A673 (cell line): ENCODE results near the gene TPSD1. TPM values are rescaled to one million over a fixed set of nuclear protein-coding genes. Genes with fewer than 3 reads are reported as not detected.

ENCODE experiments used
- BruUV-seq: library from RNA; stranded (reverse); fragments of 400-500 nt; replicated peaks from 2 replicates; lab custom pipeline; 2021; lab: Mats Ljungman, UMichigan
- CTCF ChIA-PET: fragments of 300-600 bp; sonication (Branson Sonifier 250); formaldehyde crosslinking; loops from one replicate; lab custom pipeline; 2022; ENCODE audit warnings: antibody characterized with exemption; lab: Charles Lee
- POLR2A ChIA-PET: fragments of 300-600 bp; sonication (Branson Sonifier 250); formaldehyde crosslinking; loops from one replicate; lab custom pipeline; 2022; ENCODE audit warnings: antibody characterized with exemption; ENCODE audit not compliant: low non-redundant PET; lab: Charles Lee
- DNase-seq: peaks from one replicate; pipeline ENCODE4 v3.0.0-alpha.2; 2015; ENCODE audit warnings: low spot score
- H3K27ac ChIP-seq: fragments of 200-600 bp; sonication (generic); 2 replicates; pipeline ENCODE4 v1.5.1; 2016; ENCODE audit warnings: mixed run types, low read depth, mild to moderate bottlenecking, mixed read lengths, antibody characterized with exemption, low read length; ENCODE audit not compliant: poor library complexity, severe bottlenecking
- H3K27me3 ChIP-seq: fragments of 200-600 bp; sonication (generic); replicated peaks from 2 replicates; pipeline ENCODE4 v1.6.1; 2017; ENCODE audit warnings: mixed run types, low read depth, mild to moderate bottlenecking, mixed read lengths, antibody characterized with exemption, low read length; ENCODE audit not compliant: insufficient read depth, poor library complexity
- H3K36me3 ChIP-seq: fragments of 200-600 bp; sonication (generic); 2 replicates; pipeline ENCODE4 v1.6.1; 2016; ENCODE audit warnings: mixed run types, mild to moderate bottlenecking, mixed read lengths, antibody characterized with exemption, low read length; ENCODE audit not compliant: insufficient read depth, poor library complexity, severe bottlenecking
- H3K4me1 ChIP-seq: fragments of 200-600 bp; sonication (generic); 2 replicates; pipeline ENCODE4 v1.6.1; 2017; ENCODE audit warnings: mixed run types, mild to moderate bottlenecking, mixed read lengths, antibody characterized with exemption, low read length; ENCODE audit not compliant: insufficient read depth, poor library complexity, severe bottlenecking
- H3K4me3 ChIP-seq: fragments of 200-600 bp; sonication (generic); 2 replicates; pipeline ENCODE4 v1.5.1; 2016; ENCODE audit warnings: low read depth, mixed run types, mild to moderate bottlenecking, mixed read lengths, low read length; ENCODE audit not compliant: poor library complexity, severe bottlenecking
- H3K9me3 ChIP-seq: fragments of 200-600 bp; sonication (generic); 2 replicates; pipeline ENCODE4 v1.6.1; 2016; ENCODE audit warnings: mixed run types, low read depth, mild to moderate bottlenecking, mixed read lengths, antibody characterized with exemption, low read length; ENCODE audit not compliant: poor library complexity, severe bottlenecking
- CTCF ChIP-seq: fragments of 300-800, 200-600 bp; sonication (generic); conservative IDR thresholded peaks from 2 replicates; pipeline ENCODE4 v1.5.1; 2017; ENCODE audit warnings: low read depth, mild to moderate bottlenecking, antibody characterized with exemption, low read length, moderate library complexity, mixed read lengths
- EZH2 ChIP-seq: fragments of 200-600 bp; sonication (generic); IDR thresholded peaks from 2 replicates; pipeline ENCODE4 v1.6.1; 2017; ENCODE audit warnings: borderline replicate concordance, low read depth, mild to moderate bottlenecking, mixed read lengths, antibody characterized with exemption, low read length; ENCODE audit not compliant: poor library complexity, severe bottlenecking
- intact Hi-C: fragments of 100-400 bp; cut with micrococcal nuclease; formaldehyde crosslinking; loops from one replicate; pipeline ENCODE4 v1.10.0; 2022; ENCODE audit not compliant: unreplicated experiment
- total RNA-seq: library from RNA; stranded (reverse); gene quantifications from 2 replicates; pipeline ENCODE4 v1.2.3, GENCODE V29; 2021

TPSD1 gene
- total RNA-seq, 1 experiment from 2014 or later: 2.3 TPM

- POLR2A ChIA-PET: no interaction called here
- no peaks in the 10 kb centered on the region for H3K27me3 ChIP-seq
Measured at GRCh38 chr16:1216296-1216619, 39.6 kb upstream of the TPSD1 start.

GRCh38 chr16:1216681-1217400 is 39.0 kb upstream of the TPSD1 start:
- BruUV-seq: no TSS peak
- Histone ChIP-seq H3K27ac (no peak overlapping the region), H3K9me3 (no peaks in the 10 kb centered on the region), H3K27me3 (no peaks in the 10 kb centered on the region), H3K36me3 (peaks cover 44% of the 10 kb centered on the region), H3K4me3 (no peak overlapping the region), H3K4me1 (no peaks in the 10 kb centered on the region)
- intact Hi-C loops: no loop called here
- CTCF ChIA-PET: no interaction called here
- POLR2A ChIA-PET: no interaction called here
- DNase-seq: no peak
- TF ChIP-seq EZH2: no peak
- TF ChIP-seq CTCF: no peak

More at GRCh38 chr16:1216296-1216619, 39.6 kb upstream of the TPSD1 start:
- DNase-seq: no peak
- Histone ChIP-seq H3K9me3 (no peaks in the 10 kb centered on the region), H3K27ac (no peak overlapping the region), H3K36me3 (peaks cover 43% of the 10 kb centered on the region), H3K4me1 (no peaks in the 10 kb centered on the region), H3K4me3 (no peak overlapping the region)
- TF ChIP-seq EZH2 (no peak), CTCF (no peak)
- BruUV-seq: no TSS peak
- intact Hi-C loops: no loop called here
- CTCF ChIA-PET: no interaction called here

- H3K4me3 ChIP-seq: no peak overlapping the region
- no peak overlapping the region for H3K27ac ChIP-seq
- no peak for TF ChIP-seq EZH2
- H3K27me3 ChIP-seq: no peaks in the 10 kb centered on the region
- no peak for DNase-seq
- ChIA-PET POLR2A (no interaction called here), CTCF (no interaction called here)
- H3K9me3 ChIP-seq: no peaks in the 10 kb centered on the region
- intact Hi-C loops: no loop called here
- BruUV-seq: no TSS peak
- H3K36me3 ChIP-seq: peaks cover 40% of the 10 kb centered on the region
- no peaks in the 10 kb centered on the region for H3K4me1 ChIP-seq
Measured at GRCh38 chr16:1217526-1217925, 38.3 kb upstream of the TPSD1 start.
